ENCODE results near the gene SHMT2. TPM values are rescaled to one million over a fixed set of nuclear protein-coding genes. Genes with fewer than 3 reads are reported as not detected.
A peak's percentile ranks its signal among the peaks of the same experiment; 100 is the strongest.

SHMT2 gene
- total RNA-seq, 2 experiments from 2014 or later = 436 to 487 TPM

DNA sequence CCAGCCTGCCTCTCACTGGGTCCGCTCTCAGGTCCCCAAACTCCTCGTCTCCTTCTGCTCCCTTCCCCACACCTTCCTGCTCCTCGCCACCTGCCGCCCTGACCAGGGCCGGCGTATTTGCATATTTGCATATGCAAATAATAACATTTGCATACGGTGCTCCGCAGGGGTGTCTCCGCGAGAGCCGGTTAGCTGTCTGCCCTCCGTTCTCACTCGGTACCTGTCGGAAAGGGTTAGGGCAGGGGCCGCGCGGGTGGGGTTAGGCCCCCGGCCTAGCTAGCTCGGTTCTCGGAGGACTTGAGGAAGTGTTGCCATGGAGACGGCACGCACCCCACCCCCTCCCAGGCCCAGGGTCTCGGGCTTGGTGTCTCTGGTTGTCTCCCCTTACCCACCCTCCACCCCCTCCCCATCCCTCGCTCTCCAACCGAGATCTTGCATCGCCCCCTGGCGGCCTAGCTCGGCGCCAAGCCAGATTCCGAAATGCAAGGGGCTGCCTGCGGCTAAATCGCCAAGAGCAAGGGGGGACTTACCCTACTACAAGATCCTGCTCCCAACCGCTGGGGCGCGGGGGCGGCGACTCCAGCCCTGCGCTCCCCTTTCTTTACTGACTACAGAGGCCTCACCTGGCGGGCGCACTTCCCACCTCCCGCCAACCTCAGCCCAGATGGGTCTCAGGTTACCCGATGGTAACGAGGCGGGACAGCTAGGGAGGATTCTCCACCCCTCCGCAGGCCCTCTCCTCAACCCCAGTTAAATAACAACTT is 13.4 kb downstream of the SHMT2 start:
- CTCF ChIA-PET = interaction anchor here (0.5 to 9.9 kb wide), 38 partner anchors 9 to 604 kb away, joined by 3 to 282 read pairs (median 5); partner anchors contain the start of genes GLI1, INHBE, NXPH4 and SHMT2
- no peak overlapping the region for H3K27ac Mint-ChIP-seq
- intact Hi-C loops (cut with DNase I, micrococcal nuclease) = loop anchor here (1.0 to 5.0 kb wide), 7 partner anchors 29 to 491 kb away; partner anchors contain the start of genes PRIM1 (in 1 of the 2), STAT6 (in 1 of the 2) and ZBTB39 (in 1 of the 2)
- H3K4me1 Mint-ChIP-seq = peaks cover 47% of the 10 kb centered on the region
- ATAC-seq (peak; percentile 23), DNase-seq (peak; percentile 88)
- no peaks in the 10 kb centered on the region for H3K9me3 Mint-ChIP-seq (ENCODE audit: low read depth)
- no peaks in the 10 kb centered on the region for H3K36me3 Mint-ChIP-seq (ENCODE audit: low read depth)
- POLR2A ChIA-PET = interaction anchor here (0.5 to 1.5 kb wide), 4 partner anchors 13 to 282 kb away, joined by 3 to 5 read pairs (median 3); partner anchors contain the start of gene SHMT2
- H3K27me3 Mint-ChIP-seq = peaks cover 32% of the 10 kb centered on the region
- H3K4me3 Mint-ChIP-seq = peak overlapping the region; percentile 62

DNA sequence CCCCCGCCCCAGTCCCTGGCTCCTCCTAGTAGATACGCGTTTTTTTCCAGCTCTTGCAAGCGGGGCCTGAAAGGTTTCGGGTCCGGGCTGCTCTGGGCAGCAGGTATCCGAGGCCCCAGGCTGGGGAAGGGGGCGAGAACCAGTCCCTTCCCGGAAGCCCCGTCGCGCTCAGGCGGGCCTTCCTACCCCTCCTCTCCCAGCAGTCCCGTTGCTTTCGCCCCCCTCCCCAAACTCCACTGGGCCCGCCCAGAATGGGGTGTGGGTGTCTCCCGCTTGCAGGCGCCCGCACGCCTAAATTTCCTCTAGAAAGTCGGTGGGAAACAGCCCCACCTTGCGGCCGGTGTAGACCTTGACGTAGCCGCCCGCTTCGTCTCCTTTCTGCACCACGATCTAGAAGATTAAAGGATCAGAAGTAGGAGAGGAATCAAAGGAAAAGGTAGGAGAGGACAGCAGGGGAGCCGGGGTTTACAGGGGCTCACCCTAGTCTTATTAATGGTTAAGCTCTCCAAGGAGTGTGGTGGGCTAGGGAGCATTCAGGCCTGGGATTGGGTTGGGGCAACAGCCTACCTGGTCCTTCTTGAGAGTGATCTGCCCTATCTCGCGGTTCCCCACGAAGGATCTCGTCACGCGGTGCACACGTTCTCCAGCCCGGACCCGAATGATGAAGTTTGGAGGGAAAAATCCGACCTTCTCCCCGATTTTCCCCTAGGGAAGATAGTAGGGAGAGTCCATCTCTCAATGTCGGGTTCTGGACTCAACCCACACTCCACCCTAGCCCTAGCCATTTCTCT is 14.2 kb downstream of the SHMT2 start:
- peak; percentile 93 for DNase-seq
- peaks cover 27% of the 10 kb centered on the region for H3K27me3 Mint-ChIP-seq
- no peaks in the 10 kb centered on the region for H3K9me3 Mint-ChIP-seq (ENCODE audit: low read depth)
- no peaks in the 10 kb centered on the region for H3K36me3 Mint-ChIP-seq (ENCODE audit: low read depth)
- peak; percentile 19 for ATAC-seq
- H3K4me1 Mint-ChIP-seq = peaks cover 41% of the 10 kb centered on the region
- peak overlapping the region; percentile 62 for H3K4me3 Mint-ChIP-seq
- CTCF ChIA-PET = interaction anchor here (0.5 to 9.9 kb wide), 30 partner anchors 8 to 603 kb away, joined by 3 to 282 read pairs (median 5); partner anchors contain the start of genes GLI1, INHBE, NXPH4 and SHMT2
- no peak overlapping the region for H3K27ac Mint-ChIP-seq
- POLR2A ChIA-PET = interaction anchor here (0.7 to 1.5 kb wide), 2 partner anchors 14 to 236 kb away, joined by 3 to 5 read pairs; partner anchors contain the start of gene SHMT2
- intact Hi-C loops (cut with DNase I, micrococcal nuclease) = loop anchor here (1.0 to 5.0 kb wide), 7 partner anchors 29 to 491 kb away; partner anchors contain the start of genes PRIM1 (in 1 of the 2), STAT6 (in 1 of the 2) and ZBTB39 (in 1 of the 2)

DNA sequence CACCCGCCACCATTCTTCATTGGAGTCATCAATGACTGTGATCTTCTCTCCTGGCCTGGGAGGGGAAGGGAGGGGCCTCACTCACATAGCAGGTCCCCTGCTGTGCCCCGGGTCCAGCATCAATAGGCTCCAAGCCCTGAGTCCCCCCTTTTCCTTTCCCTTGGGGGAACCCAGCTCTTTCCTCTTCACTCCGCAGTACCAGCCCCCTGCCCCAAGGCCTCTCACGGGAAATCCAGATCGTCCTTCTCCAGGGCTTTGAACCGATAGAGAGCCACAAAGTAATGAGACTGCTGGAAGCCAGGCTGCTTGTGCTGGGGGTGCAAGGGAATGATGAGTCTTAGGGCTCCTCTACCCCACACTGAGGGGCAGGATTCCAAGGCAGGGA is 14.8 kb downstream of the SHMT2 start:
- no peak for ATAC-seq
- POLR2A ChIA-PET = no interaction called here
- intact Hi-C loops (cut with DNase I, micrococcal nuclease) = loop anchor here in 1 of 2 experiments (5.0 kb wide), 3 partner anchors 132 to 492 kb away; partner anchors contain the start of genes PRIM1, STAT6 and ZBTB39
- CTCF ChIA-PET = interaction anchor here (0.6 to 9.9 kb wide), 8 partner anchors 17 to 310 kb away, joined by 3 to 282 read pairs (median 4); partner anchors contain the start of genes INHBE and SHMT2
- no peaks in the 10 kb centered on the region for H3K36me3 Mint-ChIP-seq (ENCODE audit: low read depth)
- peaks cover 40% of the 10 kb centered on the region for H3K4me1 Mint-ChIP-seq
- no peaks in the 10 kb centered on the region for H3K9me3 Mint-ChIP-seq (ENCODE audit: low read depth)
- no peak for DNase-seq
- H3K27ac Mint-ChIP-seq = no peak overlapping the region
- H3K4me3 Mint-ChIP-seq = peak overlapping the region; percentile 4
- peaks cover 25% of the 10 kb centered on the region for H3K27me3 Mint-ChIP-seq

DNA sequence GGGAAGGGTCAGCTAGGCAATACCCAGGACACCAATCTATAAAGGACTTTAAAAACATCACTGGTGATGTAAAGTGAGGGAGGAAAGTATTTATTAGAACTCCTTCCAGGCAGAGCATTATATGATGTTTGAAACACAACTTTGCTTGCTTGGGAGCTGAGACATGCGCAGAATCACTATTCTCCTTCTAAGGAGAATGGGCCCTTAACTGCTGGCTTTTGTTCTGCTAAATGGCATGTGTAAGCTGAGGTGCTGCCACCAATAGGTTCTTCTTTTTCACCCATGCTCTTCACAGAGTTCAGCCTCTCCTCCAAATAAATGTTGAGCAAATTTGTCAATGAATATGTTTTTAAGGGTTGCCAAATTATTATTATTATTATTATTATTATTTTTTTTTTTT is 17.5 kb downstream of the SHMT2 start:
- CTCF ChIA-PET = interaction anchor here (0.9 to 1.2 kb wide), 3 partner anchors 9 to 211 kb away, joined by 3 to 4 read pairs (median 4); no protein-coding TSS in a partner anchor
- ATAC-seq = no peak
- DNase-seq = no peak
- peaks cover 20% of the 10 kb centered on the region for H3K4me1 Mint-ChIP-seq
- no peak overlapping the region for H3K27ac Mint-ChIP-seq
- peaks cover 11% of the 10 kb centered on the region for H3K27me3 Mint-ChIP-seq
- intact Hi-C loops (cut with DNase I, micrococcal nuclease) = no loop called here
- POLR2A ChIA-PET = no interaction called here
- H3K4me3 Mint-ChIP-seq = no peak overlapping the region
- H3K36me3 Mint-ChIP-seq (ENCODE audit: low read depth) = no peaks in the 10 kb centered on the region
- no peaks in the 10 kb centered on the region for H3K9me3 Mint-ChIP-seq (ENCODE audit: low read depth)

DNA sequence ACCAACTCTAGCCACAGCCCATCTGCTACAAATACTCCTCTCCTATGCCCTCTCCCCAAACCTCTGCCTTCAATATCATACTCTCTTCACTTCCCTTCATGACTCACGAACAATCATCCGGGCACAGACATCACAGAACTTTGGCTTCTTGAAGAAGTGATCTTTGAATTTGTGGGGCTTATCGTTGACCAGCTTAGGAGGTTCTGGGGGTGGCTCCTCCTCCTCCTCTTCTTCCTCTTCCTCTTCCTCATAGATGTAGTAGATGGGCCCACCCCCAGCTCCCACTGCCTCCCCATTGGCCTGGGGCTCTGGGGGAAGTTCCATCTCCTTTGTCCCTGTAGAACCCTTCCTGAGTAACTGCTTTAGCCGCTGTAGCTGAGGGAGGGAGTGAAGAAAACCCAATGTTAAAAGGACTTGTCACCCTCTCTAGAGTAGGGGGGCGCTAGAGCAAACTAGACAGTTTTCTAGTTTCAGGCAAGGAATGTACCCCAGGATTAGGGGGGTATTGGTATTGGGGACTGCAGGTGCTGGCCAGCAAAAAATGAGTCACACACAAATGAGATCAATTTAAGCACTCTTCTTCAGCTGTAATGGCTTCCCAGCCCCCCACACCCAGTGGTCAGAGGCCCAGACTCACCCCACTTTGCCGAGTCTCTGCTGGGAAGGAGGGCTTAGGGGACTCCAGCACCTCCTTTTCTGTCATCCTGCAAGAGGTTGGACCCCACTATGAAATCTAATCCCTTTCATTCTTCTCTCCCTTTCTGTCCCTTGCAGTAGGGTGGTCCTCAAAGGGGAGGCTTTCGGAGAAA is 19.6 kb downstream of the SHMT2 start:
- intact Hi-C loops (cut with DNase I, micrococcal nuclease) = no loop called here
- ChIA-PET CTCF (interaction anchor here (0.6 to 1.8 kb wide), 3 partner anchors 21 to 210 kb away, joined by 3 to 6 read pairs (median 5); no protein-coding TSS in a partner anchor), POLR2A (no interaction called here)
- Mint-ChIP-seq H3K27me3 (peaks cover 1% of the 10 kb centered on the region), H3K9me3 (ENCODE audit: low read depth) (no peaks in the 10 kb centered on the region), H3K4me1 (peaks cover 3% of the 10 kb centered on the region), H3K36me3 (ENCODE audit: low read depth) (no peaks in the 10 kb centered on the region), H3K27ac (no peak overlapping the region), H3K4me3 (no peak overlapping the region)
- DNase-seq (no peak), ATAC-seq (peak; percentile 24)

DNA sequence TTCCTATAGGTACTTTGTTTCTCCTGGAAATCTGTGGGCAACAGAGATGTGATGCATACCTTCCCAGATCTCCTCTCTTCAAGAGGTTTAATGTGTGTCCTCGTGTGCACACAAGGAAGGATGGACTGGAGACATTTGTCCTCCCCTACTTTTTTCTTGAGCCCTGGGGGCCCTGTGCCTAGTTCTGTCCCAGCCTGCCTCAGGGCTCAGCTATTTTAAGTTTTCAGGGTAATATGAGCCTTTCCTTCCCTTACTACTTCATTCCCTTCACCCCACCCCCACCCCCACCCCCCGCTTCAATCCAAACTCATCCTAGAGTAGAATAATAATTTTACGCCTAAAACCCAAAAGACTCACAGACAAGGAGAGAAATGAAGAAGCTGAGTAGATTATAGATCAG is 21.0 kb downstream of the SHMT2 start:
- ChIA-PET POLR2A (no interaction called here), CTCF (interaction anchor here (0.8 to 2.3 kb wide), 7 partner anchors 8 to 127 kb away, joined by 3 to 20 read pairs (median 6); no protein-coding TSS in a partner anchor)
- no peaks in the 10 kb centered on the region for H3K27me3 Mint-ChIP-seq
- peaks cover 2% of the 10 kb centered on the region for H3K4me1 Mint-ChIP-seq
- H3K27ac Mint-ChIP-seq = no peak overlapping the region
- ATAC-seq = no peak
- intact Hi-C loops (cut with DNase I, micrococcal nuclease) = no loop called here
- no peaks in the 10 kb centered on the region for H3K36me3 Mint-ChIP-seq (ENCODE audit: low read depth)
- H3K9me3 Mint-ChIP-seq (ENCODE audit: low read depth) = no peaks in the 10 kb centered on the region
- H3K4me3 Mint-ChIP-seq = no peak overlapping the region
- no peak for DNase-seq

DNA sequence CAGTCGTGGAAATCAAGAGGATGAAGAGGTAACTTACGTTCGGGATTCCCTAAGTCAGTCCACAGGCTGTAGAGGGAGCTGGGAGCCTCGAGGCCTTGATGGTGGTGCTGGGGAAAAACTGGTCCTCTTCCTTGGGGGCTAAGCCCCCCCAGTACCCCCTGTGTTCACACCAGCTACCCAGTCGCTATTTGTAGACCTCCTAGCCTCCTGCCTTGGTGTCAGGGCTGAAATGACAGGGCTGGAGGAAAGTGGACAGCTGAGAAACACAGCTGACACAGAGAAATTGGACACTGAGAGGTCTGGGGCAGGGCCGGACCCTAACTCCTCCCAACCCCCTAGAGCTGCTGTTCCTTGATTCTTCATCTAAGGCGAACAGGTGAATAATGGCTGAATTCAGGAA is 21.4 kb downstream of the SHMT2 start, which contains the start of gene STAC3:
STAC3 (minus strand) TSS at position 232 of the 400 bp plus-strand sequence. CDS start 1,551 bp downstream, outside the sequence.
- DNase-seq (no peak), ATAC-seq (no peak)
- Mint-ChIP-seq H3K36me3 (ENCODE audit: low read depth) (no peaks in the 10 kb centered on the region), H3K27ac (no peak within 1 kb of the TSS), H3K27me3 (no peaks in the 10 kb centered on the region), H3K4me3 (no peak within 1 kb of the TSS), H3K4me1 (peaks cover 2% of the 10 kb centered on the region), H3K9me3 (ENCODE audit: low read depth) (no peaks in the 10 kb centered on the region)
- ChIA-PET CTCF (interaction anchor here (0.8 to 2.3 kb wide), 7 partner anchors 9 to 127 kb away, joined by 3 to 20 read pairs (median 5); no protein-coding TSS in a partner anchor), POLR2A (no interaction called here)
- intact Hi-C loops (cut with DNase I, micrococcal nuclease) = no loop called here

DNA sequence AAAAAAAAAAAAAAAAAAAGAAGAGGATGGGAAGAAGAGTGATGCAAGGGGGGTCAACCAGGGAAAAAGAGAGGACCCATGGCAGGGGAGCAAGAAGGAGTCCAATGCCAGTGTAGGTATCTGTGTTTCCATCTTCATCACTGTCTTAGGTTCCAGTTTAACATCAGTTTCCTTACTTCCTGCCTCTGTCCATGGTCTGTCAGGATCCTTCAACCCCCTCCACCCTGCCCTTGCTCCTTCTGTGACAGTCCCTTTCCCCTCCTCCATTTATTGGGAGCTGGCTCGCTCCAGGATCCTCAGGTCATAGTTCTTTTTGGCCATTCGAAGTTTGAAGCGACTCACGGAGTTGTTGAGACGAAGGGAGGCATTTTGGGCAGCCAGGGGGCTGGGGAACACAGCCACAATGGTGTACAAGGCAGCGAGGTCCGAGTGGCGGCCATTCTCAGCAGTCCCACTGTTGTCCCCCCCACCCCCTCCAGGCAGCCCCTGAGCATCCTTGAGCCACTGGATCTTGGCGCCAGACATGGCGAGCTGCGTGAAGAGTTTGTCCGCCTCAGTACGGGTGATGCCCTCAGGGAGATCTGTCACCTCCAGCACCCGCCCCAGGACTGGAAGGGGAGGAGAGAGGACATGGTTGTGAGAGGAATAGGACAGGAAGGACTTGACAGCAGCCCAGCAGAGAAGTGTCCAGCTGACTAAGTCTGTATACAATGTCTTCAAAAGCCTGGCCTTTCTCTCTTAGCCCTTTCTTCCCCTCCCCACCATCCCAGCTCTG is 25.2 kb downstream of the SHMT2 start:
- Mint-ChIP-seq H3K4me3 (no peak overlapping the region), H3K27me3 (no peaks in the 10 kb centered on the region), H3K9me3 (ENCODE audit: low read depth) (no peaks in the 10 kb centered on the region), H3K27ac (no peak overlapping the region), H3K4me1 (no peaks in the 10 kb centered on the region), H3K36me3 (ENCODE audit: low read depth) (peaks cover 21% of the 10 kb centered on the region)
- ATAC-seq (no peak), DNase-seq (no peak)
- ChIA-PET POLR2A (no interaction called here), CTCF (interaction anchor here (1.8 kb wide), 1 partner anchor 10 kb away, joined by 4 read pairs; no protein-coding TSS in a partner anchor)
- intact Hi-C loops (cut with DNase I, micrococcal nuclease) = no loop called here

DNA sequence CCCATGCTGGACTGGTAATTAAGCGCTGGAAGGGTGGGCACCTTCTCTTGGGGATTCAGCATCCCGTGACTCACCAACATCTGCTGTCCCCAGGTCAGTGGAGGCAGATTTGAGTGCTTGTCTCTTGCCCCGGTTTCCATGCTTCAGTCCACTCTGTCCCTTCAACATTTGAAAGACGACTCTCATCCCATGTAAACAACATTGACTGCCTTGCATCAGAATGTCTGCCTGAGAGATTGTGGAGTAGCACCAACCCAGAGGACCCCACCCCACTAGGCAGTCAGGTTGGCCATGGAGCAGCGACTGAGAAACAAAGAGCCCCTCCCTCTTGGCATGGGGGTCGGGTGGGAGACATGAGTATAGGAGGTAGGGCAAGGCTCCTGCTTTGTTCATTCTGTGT is 26.4 kb downstream of the SHMT2 start:
- ATAC-seq (no peak), DNase-seq (no peak)
- ChIA-PET POLR2A (no interaction called here), CTCF (interaction anchor here (0.7 to 1.8 kb wide), 4 partner anchors 9 to 197 kb away, joined by 3 to 4 read pairs (median 4); no protein-coding TSS in a partner anchor)
- intact Hi-C loops (cut with DNase I, micrococcal nuclease) = no loop called here
- H3K4me1 Mint-ChIP-seq = no peaks in the 10 kb centered on the region
- no peak overlapping the region for H3K4me3 Mint-ChIP-seq
- no peaks in the 10 kb centered on the region for H3K9me3 Mint-ChIP-seq (ENCODE audit: low read depth)
- no peak overlapping the region for H3K27ac Mint-ChIP-seq
- H3K36me3 Mint-ChIP-seq (ENCODE audit: low read depth) = peaks cover 29% of the 10 kb centered on the region
- no peaks in the 10 kb centered on the region for H3K27me3 Mint-ChIP-seq
